H1 (cell line): ENCODE measurements around the gene ASXL3. TPM values are rescaled to one million over a fixed set of nuclear protein-coding genes. Genes with fewer than 3 reads are reported as not detected.

Experiments
- EZH2 ChIP-seq: fragments of 200-600 bp; sonication (generic); IDR thresholded peaks from 2 replicates; pipeline ENCODE4 v1.7.1; 2012; ENCODE audit warnings: low read depth, mild to moderate bottlenecking, moderate library complexity, low read length, inconsistent platforms; ENCODE audit not compliant: severe bottlenecking
- polyA plus RNA-seq, 7 experiments: library from polyadenylated mRNA; depleted of rRNA in 3 of 7; stranded (reverse) in 5 of 7; unstranded in 2 of 7; fragments of >200 nt in 5 of 7; fragments of 200-250 nt in 2 of 7; gene quantifications; 1 replicate in 5 of 7; 2 replicates in 1 of 7; 4 replicates in 1 of 7; pipeline versions ENCODE4 v1.2.1 to v1.2.3, GENCODE V29; 2011 to 2013; ENCODE audit warnings: missing spikeins in 2 of 7, mixed read lengths in 2 of 7
- total RNA-seq: library from RNA; stranded (reverse); fragmentation: NEBNext Ultra II Directional; extraction: Animal tissue kit (Norgen Biotek cat#: 25700); gene quantifications from 2 replicates; pipeline ENCODE4 v1.2.1, GENCODE V29; 2021

ASXL3 gene
- total and polyA plus RNA-seq, 2 of the 8 experiments (the other 6 are each of a cell fraction or from before 2014, with no cell fraction given): 0.08 to 1.3 TPM

- TF ChIP-seq EZH2: no peak
These were observed 98.6 kb downstream of the ASXL3 start (continued) for GRCh38 chr18:33676593-33676992.
